Measurements from ENCODE around the gene FOXN3.

FOXN3 gene

GRCh38 chr14:89430391-89431236 is 13.6 kb upstream of the FOXN3 start:
- DNase-seq (ENCODE audit: low read depth) = no peak

- DNase-seq (ENCODE audit: low read depth) = no peak
Measured at GRCh38 chr14:89429199-89430181, 12.5 kb upstream of the FOXN3 start.

- DNase-seq (ENCODE audit: low read depth) = no peak
Measured at GRCh38 chr14:89428546-89429198, 11.6 kb upstream of the FOXN3 start.

GRCh38 chr14:89428173-89428523 is 11.1 kb upstream of the FOXN3 start:
- no peak for DNase-seq (ENCODE audit: low read depth)

GRCh38 chr14:89427426-89428172 is 10.6 kb upstream of the FOXN3 start:
- no peak for DNase-seq (ENCODE audit: low read depth)

GRCh38 chr14:89425931-89426330 is 8.9 kb upstream of the FOXN3 start:
- peak; percentile 97 for DNase-seq (ENCODE audit: low read depth)

- no peak for DNase-seq (ENCODE audit: low read depth)
Measured at GRCh38 chr14:89424241-89424640, 7.2 kb upstream of the FOXN3 start.

- no peak for DNase-seq (ENCODE audit: low read depth)
Measured at GRCh38 chr14:89422952-89423345, 5.9 kb upstream of the FOXN3 start.

- no peak for DNase-seq (ENCODE audit: low read depth)
Measured at GRCh38 chr14:89422181-89422951, 5.3 kb upstream of the FOXN3 start.

GRCh38 chr14:89420502-89420901 is 3.5 kb upstream of the FOXN3 start:
- DNase-seq (ENCODE audit: low read depth) = no peak

- DNase-seq (ENCODE audit: low read depth) = no peak
Measured at GRCh38 chr14:89419973-89420482, 3.0 kb upstream of the FOXN3 start.

GRCh38 chr14:89418976-89419375 is 1.9 kb upstream of the FOXN3 start:
- DNase-seq (ENCODE audit: low read depth) = no peak

- no peak for DNase-seq (ENCODE audit: low read depth)
Measured at GRCh38 chr14:89418452-89418851, 1.4 kb upstream of the FOXN3 start.

- no peak for DNase-seq (ENCODE audit: low read depth)
Measured at GRCh38 chr14:89417465-89418225, 612 bp upstream of the FOXN3 start.

- peak; percentile 93 for DNase-seq (ENCODE audit: low read depth)
Measured at GRCh38 chr14:89416002-89416995, 734 bp downstream of the FOXN3 start.

- DNase-seq (ENCODE audit: low read depth) = no peak
Measured at GRCh38 chr14:89415159-89415558, 1.9 kb downstream of the FOXN3 start.

- no peak for DNase-seq (ENCODE audit: low read depth)
Measured at GRCh38 chr14:89411976-89412375, 5.1 kb downstream of the FOXN3 start.

GRCh38 chr14:89409961-89410360 is 7.1 kb downstream of the FOXN3 start:
- DNase-seq (ENCODE audit: low read depth) = no peak
